Body of pancreas (tissue), 4 donors: ENCODE data around the gene DEPDC7. TPM values are rescaled to one million over a fixed set of nuclear protein-coding genes. Genes with fewer than 3 reads are reported as not detected.
A peak's percentile ranks its signal among the peaks of the same experiment; 100 is the strongest.

ENCODE experiments used
- ATAC-seq: fragments of 150-250 bp; one replicate; pipeline ENCODE4 v1.9.1; 2016
- DNase-seq, 4 donors: peaks; one replicate each; pipeline ENCODE4 v3.0.0-alpha.2; 2019
- H3K27ac ChIP-seq, 4 donors: fragments of 200-600 bp; sonication (generic); 1 replicate in 3 of 4; 2 replicates in 1 of 4; pipeline versions ENCODE4 v1.5.1 to v1.6.1; 2016 to 2019; ENCODE audit warnings: mild to moderate bottlenecking in 1 of 4, mixed read lengths in 1 of 4, moderate library complexity in 1 of 4
- H3K27me3 ChIP-seq, 2 donors: fragments of 200-600 bp; sonication (generic); one replicate each; pipeline ENCODE4 v1.6.0; 2016; ENCODE audit warnings: mild to moderate bottlenecking in 1 of 2
- H3K36me3 ChIP-seq, 2 donors: fragments of 200-600 bp; sonication (generic); replicated peaks in 1 of 2; 2 replicates each; pipeline ENCODE4 v1.5.1; 2016; ENCODE audit warnings: low read depth in 2 of 2; ENCODE audit not compliant: insufficient read depth in 1 of 2
- H3K4me1 ChIP-seq: fragments of 200-600 bp; sonication (generic); one replicate; pipeline ENCODE4 v1.6.0; 2016
- H3K4me3 ChIP-seq, 2 donors: fragments of 200-600 bp; sonication (generic); 1 replicate in 1 of 2; 2 replicates in 1 of 2; pipeline ENCODE4 v1.5.1; 2016 to 2019
- H3K9me3 ChIP-seq, 3 donors: fragments of 200-600 bp; sonication (generic); 1 replicate in 2 of 3; 2 replicates in 1 of 3; pipeline ENCODE4 v1.5.1; 2016
- POLR2A ChIP-seq, 3 donors: fragments of 450-650 bp; IDR thresholded peaks; one replicate each; pipeline ENCODE4 v1.6.1; 2016; ENCODE audit warnings: antibody characterized with exemption in 3 of 3, mild to moderate bottlenecking in 2 of 3
- WGBS, 2 donors: methylation state at CpG; one replicate each; pipeline ENCODE4 v1.1.5; 2017; 5-methylcytosine and 5-hydroxymethylcytosine counted together
- intact Hi-C: fragments of 100-400 bp; cut with DNase I; formaldehyde crosslinking; loops from one replicate; pipeline ENCODE4 v1.15.1; 2023
- total RNA-seq, 2 donors: library from RNA; depleted of rRNA; stranded (reverse); fragments of >200 nt; gene quantifications; one replicate each; pipeline ENCODE4 v1.1.0, GENCODE V29; 2016
- TF ChIP-seq, protein P1 (sequence below), 7 experiments: fragments of 450-650 bp in 4 of 7; fragments of 200-600 bp in 3 of 7; sonication (generic) in 3 of 7; IDR thresholded peaks; one replicate each; pipeline ENCODE4 v1.5.1; 2016 to 2019; ENCODE audit warnings: antibody characterized with exemption in 7 of 7

The DEPDC7 gene
- total RNA-seq, 2 donors from 2014 or later, result 0.99 to 6.0 TPM

DNA sequence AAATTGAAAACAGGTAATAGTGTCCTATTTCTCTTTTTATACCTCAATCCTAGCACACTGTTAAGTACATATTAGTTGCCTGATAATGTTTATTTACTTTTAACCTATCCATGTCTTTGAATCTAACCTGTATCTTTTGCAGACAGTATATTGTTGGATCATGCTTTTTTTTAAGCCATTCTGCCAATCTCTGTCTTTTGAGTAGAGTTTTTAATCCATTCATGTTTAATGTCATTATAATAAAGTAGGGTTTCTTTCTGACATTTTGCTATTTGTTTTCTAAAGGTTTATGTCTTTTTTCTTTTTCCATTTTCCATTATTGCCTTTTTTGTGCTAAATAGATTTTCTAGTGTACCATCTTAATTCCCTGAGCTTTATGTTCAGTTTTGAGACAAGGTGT, 23.8 kb upstream of the DEPDC7 start:
- Histone ChIP-seq H3K36me3 (no peaks in the 10 kb centered on the region), H3K9me3 (no peaks in the 10 kb centered on the region), H3K4me1 (no peaks in the 10 kb centered on the region), H3K27me3 (no peaks in the 10 kb centered on the region), H3K4me3 (no peak overlapping the region), H3K27ac (no peak overlapping the region)
- intact Hi-C loops, result no loop called here
- DNase-seq (no peak), ATAC-seq (no peak)
- TF ChIP-seq POLR2A (IDR thresholded peaks at IDR 0.05), result no peak
- TF ChIP-seq, protein P1, sequence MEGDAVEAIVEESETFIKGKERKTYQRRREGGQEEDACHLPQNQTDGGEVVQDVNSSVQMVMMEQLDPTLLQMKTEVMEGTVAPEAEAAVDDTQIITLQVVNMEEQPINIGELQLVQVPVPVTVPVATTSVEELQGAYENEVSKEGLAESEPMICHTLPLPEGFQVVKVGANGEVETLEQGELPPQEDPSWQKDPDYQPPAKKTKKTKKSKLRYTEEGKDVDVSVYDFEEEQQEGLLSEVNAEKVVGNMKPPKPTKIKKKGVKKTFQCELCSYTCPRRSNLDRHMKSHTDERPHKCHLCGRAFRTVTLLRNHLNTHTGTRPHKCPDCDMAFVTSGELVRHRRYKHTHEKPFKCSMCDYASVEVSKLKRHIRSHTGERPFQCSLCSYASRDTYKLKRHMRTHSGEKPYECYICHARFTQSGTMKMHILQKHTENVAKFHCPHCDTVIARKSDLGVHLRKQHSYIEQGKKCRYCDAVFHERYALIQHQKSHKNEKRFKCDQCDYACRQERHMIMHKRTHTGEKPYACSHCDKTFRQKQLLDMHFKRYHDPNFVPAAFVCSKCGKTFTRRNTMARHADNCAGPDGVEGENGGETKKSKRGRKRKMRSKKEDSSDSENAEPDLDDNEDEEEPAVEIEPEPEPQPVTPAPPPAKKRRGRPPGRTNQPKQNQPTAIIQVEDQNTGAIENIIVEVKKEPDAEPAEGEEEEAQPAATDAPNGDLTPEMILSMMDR (IDR thresholded peaks at IDR 0.05), result no peak

DNA sequence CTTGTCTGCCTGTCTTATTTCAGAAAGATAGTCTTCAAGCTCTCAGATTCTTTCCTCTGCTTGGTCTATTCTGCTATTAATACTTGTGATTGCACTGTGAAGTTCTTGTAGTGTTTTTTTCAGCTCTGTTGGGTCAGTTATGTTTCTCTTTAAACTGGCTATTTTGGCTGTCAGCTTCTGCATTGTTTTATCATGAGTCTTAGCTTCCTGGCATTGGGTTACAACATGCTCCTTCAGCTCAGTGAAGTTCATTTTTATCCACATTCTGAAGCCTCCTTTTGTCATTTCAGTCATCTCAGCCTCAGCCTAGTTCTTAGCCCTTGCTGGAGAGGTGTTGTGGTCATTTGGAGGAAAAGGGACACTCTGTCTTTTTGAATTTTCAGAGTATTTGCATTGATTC, 15.5 kb upstream of the DEPDC7 start:
- no peaks in the 10 kb centered on the region for H3K27me3 ChIP-seq
- no peaks in the 10 kb centered on the region for H3K9me3 ChIP-seq
- no peaks in the 10 kb centered on the region for H3K4me1 ChIP-seq
- intact Hi-C loops, result no loop called here
- H3K36me3 ChIP-seq, result no peaks in the 10 kb centered on the region
- ATAC-seq (no peak), DNase-seq (no peak)
- no peak for TF ChIP-seq POLR2A (IDR thresholded peaks at IDR 0.05)
- TF ChIP-seq, protein P1 (IDR thresholded peaks at IDR 0.05), result no peak
- H3K27ac ChIP-seq, result no peak overlapping the region
- H3K4me3 ChIP-seq, result no peak overlapping the region

DNA sequence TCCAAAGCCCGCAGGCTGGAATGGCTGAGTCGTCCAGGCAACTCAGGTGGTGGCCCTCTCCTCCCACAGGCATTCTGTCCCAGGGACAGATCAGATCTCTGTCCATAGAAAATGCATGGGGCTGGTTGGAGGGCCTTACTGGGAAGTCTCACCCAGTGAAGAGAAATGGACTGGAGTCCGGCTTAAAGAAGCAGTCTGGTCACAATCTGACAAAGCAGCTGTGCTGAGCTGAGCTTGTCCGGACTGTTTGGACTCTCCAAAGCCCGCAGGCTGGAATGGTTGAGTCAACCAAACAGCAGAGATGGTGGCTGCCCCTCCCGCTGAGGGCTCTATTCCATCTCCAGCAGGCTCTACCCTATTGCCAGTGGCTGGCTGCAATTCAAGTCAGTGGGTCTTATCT, 14.4 kb upstream of the DEPDC7 start:
- Histone ChIP-seq H3K9me3 (no peaks in the 10 kb centered on the region), H3K36me3 (no peaks in the 10 kb centered on the region), H3K4me1 (no peaks in the 10 kb centered on the region), H3K27me3 (no peaks in the 10 kb centered on the region), H3K4me3 (no peak overlapping the region), H3K27ac (no peak overlapping the region)
- DNase-seq, result no peak
- no peak for ATAC-seq
- TF ChIP-seq POLR2A (IDR thresholded peaks at IDR 0.05), result peak in 1 of 3 donors; percentile 3
- TF ChIP-seq, protein P1 (IDR thresholded peaks at IDR 0.05), result no peak
- 79 to 100% methylated on average over 2 to 6 of the region's 6 CpGs for WGBS, 2 donors
- intact Hi-C loops, result no loop called here

DNA sequence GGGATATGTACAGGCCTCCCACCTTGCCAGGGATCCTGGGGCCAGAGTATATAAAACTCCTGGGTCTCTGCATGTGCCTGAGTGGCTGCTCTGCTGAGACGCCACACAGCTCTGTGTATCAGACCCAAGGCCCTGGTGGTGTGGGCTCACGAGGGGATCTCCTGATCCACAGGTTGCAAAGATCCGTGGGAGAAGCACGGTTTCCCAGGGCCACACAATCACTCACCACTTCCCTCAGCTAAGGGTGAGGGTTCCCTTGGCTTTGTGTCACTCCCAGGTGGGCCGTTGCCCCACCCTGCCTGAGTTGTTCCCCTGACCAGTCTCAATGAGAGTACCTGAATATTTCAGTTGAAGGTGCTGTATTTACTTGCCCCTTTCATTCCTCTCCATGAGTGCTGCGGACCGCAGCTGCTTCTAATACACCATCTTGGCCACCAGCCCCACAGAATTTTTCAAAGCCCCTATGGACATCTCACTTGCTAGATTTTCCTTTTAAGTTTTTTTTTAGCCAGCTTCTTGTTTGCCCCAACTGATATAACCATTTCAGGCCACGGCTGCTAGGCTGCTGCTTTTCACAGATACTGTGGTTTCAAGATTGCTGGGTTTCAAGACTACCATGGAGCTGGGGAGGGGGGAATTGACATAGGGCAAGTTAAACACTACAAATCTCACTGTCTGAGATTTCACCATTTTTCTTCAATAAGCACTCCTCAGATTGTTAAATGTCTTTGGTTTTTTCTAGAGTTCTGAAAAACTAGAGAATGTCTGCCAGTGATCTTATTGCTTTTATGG, 13.7 kb upstream of the DEPDC7 start:
- DNase-seq, result no peak
- Histone ChIP-seq H3K27ac (no peak overlapping the region), H3K9me3 (no peaks in the 10 kb centered on the region), H3K4me1 (no peaks in the 10 kb centered on the region), H3K27me3 (no peaks in the 10 kb centered on the region), H3K36me3 (no peaks in the 10 kb centered on the region), H3K4me3 (no peak overlapping the region)
- ATAC-seq, result no peak
- no peak for TF ChIP-seq POLR2A (IDR thresholded peaks at IDR 0.05)
- TF ChIP-seq, protein P1 (IDR thresholded peaks at IDR 0.05), result no peak
- intact Hi-C loops, result no loop called here
- WGBS, 2 donors, result 68 to 79% methylated on average over 5 to 8 of the region's 8 CpGs

DNA sequence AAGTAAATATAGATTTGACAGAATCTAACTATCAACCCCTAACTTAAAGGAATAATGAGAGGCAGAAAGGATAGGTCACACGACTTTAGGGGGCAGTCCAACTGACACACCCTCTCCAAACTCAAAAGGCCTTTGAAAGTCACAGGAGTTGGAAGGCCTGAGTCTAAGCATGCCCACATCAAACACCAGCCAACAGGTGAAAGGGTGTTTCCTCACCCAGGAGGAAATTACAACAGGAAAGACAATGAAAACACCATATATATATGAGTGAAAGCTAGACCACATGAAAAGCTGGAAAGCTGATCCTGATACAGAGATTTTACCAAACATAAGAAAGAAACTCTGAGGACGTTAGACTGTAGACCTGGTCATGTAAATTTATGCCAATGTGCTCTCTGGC, 10.5 kb upstream of the DEPDC7 start:
- Histone ChIP-seq H3K4me1 (no peaks in the 10 kb centered on the region), H3K36me3 (no peaks in the 10 kb centered on the region), H3K4me3 (no peak overlapping the region), H3K9me3 (no peaks in the 10 kb centered on the region), H3K27me3 (no peaks in the 10 kb centered on the region), H3K27ac (no peak overlapping the region)
- DNase-seq (no peak), ATAC-seq (no peak)
- WGBS, 2 donors, result 47 to 59% methylated on average over 2 of the region's 2 CpGs
- intact Hi-C loops, result no loop called here
- TF ChIP-seq, protein P1 (IDR thresholded peaks at IDR 0.05), result no peak
